Body of pancreas (tissue), 4 donors: Measurements from ENCODE around the gene CSNK2A3. TPM values are rescaled to one million over a fixed set of nuclear protein-coding genes. Genes with fewer than 3 reads are reported as not detected.

ENCODE experiments used
- ATAC-seq: fragments of 150-250 bp; one replicate; pipeline ENCODE4 v1.9.1; 2016
- DNase-seq, 4 donors: peaks; one replicate each; pipeline ENCODE4 v3.0.0-alpha.2; 2019
- H3K27ac ChIP-seq, 4 donors: fragments of 200-600 bp; sonication (generic); 1 replicate in 3 of 4; 2 replicates in 1 of 4; pipeline versions ENCODE4 v1.5.1 to v1.6.1; 2016 to 2019; ENCODE audit warnings: mild to moderate bottlenecking in 1 of 4, mixed read lengths in 1 of 4, moderate library complexity in 1 of 4
- H3K27me3 ChIP-seq, 2 donors: fragments of 200-600 bp; sonication (generic); one replicate each; pipeline ENCODE4 v1.6.0; 2016; ENCODE audit warnings: mild to moderate bottlenecking in 1 of 2
- H3K36me3 ChIP-seq, 2 donors: fragments of 200-600 bp; sonication (generic); replicated peaks in 1 of 2; 2 replicates each; pipeline ENCODE4 v1.5.1; 2016; ENCODE audit warnings: low read depth in 2 of 2; ENCODE audit not compliant: insufficient read depth in 1 of 2
- H3K4me1 ChIP-seq: fragments of 200-600 bp; sonication (generic); one replicate; pipeline ENCODE4 v1.6.0; 2016
- H3K4me3 ChIP-seq, 2 donors: fragments of 200-600 bp; sonication (generic); 1 replicate in 1 of 2; 2 replicates in 1 of 2; pipeline ENCODE4 v1.5.1; 2016 to 2019
- H3K9me3 ChIP-seq, 3 donors: fragments of 200-600 bp; sonication (generic); 1 replicate in 2 of 3; 2 replicates in 1 of 3; pipeline ENCODE4 v1.5.1; 2016
- CTCF ChIP-seq, 7 experiments: fragments of 450-650 bp in 4 of 7; fragments of 200-600 bp in 3 of 7; sonication (generic) in 3 of 7; IDR thresholded peaks; one replicate each; pipeline ENCODE4 v1.5.1; 2016 to 2019; ENCODE audit warnings: antibody characterized with exemption in 7 of 7
- POLR2A ChIP-seq, 3 donors: fragments of 450-650 bp; IDR thresholded peaks; one replicate each; pipeline ENCODE4 v1.6.1; 2016; ENCODE audit warnings: antibody characterized with exemption in 3 of 3, mild to moderate bottlenecking in 2 of 3
- WGBS, 2 donors: methylation state at CpG; one replicate each; pipeline ENCODE4 v1.1.5; 2017; 5-methylcytosine and 5-hydroxymethylcytosine counted together
- intact Hi-C: fragments of 100-400 bp; cut with DNase I; formaldehyde crosslinking; loops from one replicate; pipeline ENCODE4 v1.15.1; 2023
- total RNA-seq, 2 donors: library from RNA; depleted of rRNA; stranded (reverse); fragments of >200 nt; gene quantifications; one replicate each; pipeline ENCODE4 v1.1.0, GENCODE V29; 2016

CSNK2A3 gene
- total RNA-seq, 2 donors from 2014 or later: 0.78 TPM; not detected in 1

- H3K9me3 ChIP-seq: no peaks in the 10 kb centered on the region
- WGBS, 2 donors: 53 to 63% methylated on average over 2 of the region's 2 CpGs
- H3K27ac ChIP-seq: no peak overlapping the region
Observed at GRCh38 chr11:11397036-11397415, 44.0 kb upstream of the CSNK2A3 start.

GRCh38 chr11:11396301-11397035 lies 43.4 kb upstream of the CSNK2A3 start:
- peaks cover 4% of the 10 kb centered on the region for H3K4me1 ChIP-seq
- ATAC-seq (peak; percentile 42), DNase-seq (peak in 1 of 4 donors; percentile 29)
- TF ChIP-seq POLR2A (IDR thresholded peaks at IDR 0.05) (no peak), CTCF (IDR thresholded peaks at IDR 0.05) (no peak)
- H3K27me3 ChIP-seq: no peaks in the 10 kb centered on the region
- no peak overlapping the region for H3K4me3 ChIP-seq
- whole genome bisulfite sequencing, 2 donors: 67 to 74% methylated on average over 11 of the region's 11 CpGs
- H3K36me3 ChIP-seq: no peaks in the 10 kb centered on the region
- intact Hi-C loops: no loop called here
- no peak overlapping the region for H3K27ac ChIP-seq
- no peaks in the 10 kb centered on the region for H3K9me3 ChIP-seq

More at GRCh38 chr11:11397036-11397415, 44.0 kb upstream of the CSNK2A3 start:
- no peaks in the 10 kb centered on the region for H3K36me3 ChIP-seq
- H3K4me1 ChIP-seq: peaks cover 8% of the 10 kb centered on the region
- DNase-seq (no peak), ATAC-seq (no peak)
- H3K4me3 ChIP-seq: no peak overlapping the region
- intact Hi-C loops: no loop called here
- H3K27me3 ChIP-seq: no peaks in the 10 kb centered on the region
- TF ChIP-seq CTCF (IDR thresholded peaks at IDR 0.05) (no peak), POLR2A (IDR thresholded peaks at IDR 0.05) (no peak)

GRCh38 chr11:11395126-11395525 lies 42.1 kb upstream of the CSNK2A3 start:
- Histone ChIP-seq H3K4me1 (no peaks in the 10 kb centered on the region), H3K9me3 (no peaks in the 10 kb centered on the region), H3K27me3 (no peaks in the 10 kb centered on the region), H3K4me3 (no peak overlapping the region), H3K27ac (no peak overlapping the region), H3K36me3 (no peaks in the 10 kb centered on the region)
- intact Hi-C loops: no loop called here
- 76 to 81% methylated on average over 2 of the region's 2 CpGs for WGBS, 2 donors
- DNase-seq (no peak), ATAC-seq (no peak)
- TF ChIP-seq POLR2A (IDR thresholded peaks at IDR 0.05) (no peak), CTCF (IDR thresholded peaks at IDR 0.05) (no peak)

- no peaks in the 10 kb centered on the region for H3K9me3 ChIP-seq
- ATAC-seq (no peak), DNase-seq (no peak)
- H3K36me3 ChIP-seq: no peaks in the 10 kb centered on the region
- peaks cover 4% of the 10 kb centered on the region for H3K4me1 ChIP-seq
- intact Hi-C loops: no loop called here
- TF ChIP-seq CTCF (IDR thresholded peaks at IDR 0.05): no peak
- no peak for TF ChIP-seq POLR2A (IDR thresholded peaks at IDR 0.05)
- H3K27me3 ChIP-seq: no peaks in the 10 kb centered on the region
- H3K4me3 ChIP-seq: no peak overlapping the region
- no peak overlapping the region for H3K27ac ChIP-seq
Observed at GRCh38 chr11:11394241-11394640, 41.2 kb upstream of the CSNK2A3 start.
